ENCODE measurements around the gene RNLS.

The RNLS gene

DNA sequence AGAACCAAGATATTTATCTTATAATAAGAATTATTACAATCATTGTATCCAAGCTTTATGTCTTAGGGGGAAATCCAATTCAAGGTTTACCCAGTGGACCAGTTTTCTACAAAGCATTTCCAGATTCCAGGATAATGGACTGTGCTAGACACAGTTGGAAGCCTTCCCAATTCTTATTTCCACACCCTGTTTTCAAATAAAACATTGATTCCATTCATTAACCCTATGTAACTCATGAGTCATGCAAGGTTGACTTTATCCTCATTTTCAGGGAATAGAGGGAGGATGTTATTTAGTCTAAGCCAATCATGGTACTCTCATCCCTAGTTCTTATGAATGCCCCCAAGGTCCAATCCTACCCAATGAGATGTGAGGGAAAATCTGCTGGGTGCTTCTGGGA lies 145.7 kb downstream of the RNLS start:
- TF ChIP-seq FOXP2 (optimal IDR thresholded peaks at IDR 0.05; ENCODE audit: borderline replicate concordance, extremely low read depth, extremely low read length, insufficient read depth) (no peak), TAF1 (IDR thresholded peaks at IDR 0.05; ENCODE audit: borderline replicate concordance, insufficient read depth, low read length) (no peak), SIN3A (IDR thresholded peaks at IDR 0.05; ENCODE audit: borderline replicate concordance, insufficient read depth, low read length) (no peak), POLR2AphosphoS5 (IDR thresholded peaks at IDR 0.05; ENCODE audit: low read depth, low read length) (no peak)
- TF ChIP-seq, protein P1, sequence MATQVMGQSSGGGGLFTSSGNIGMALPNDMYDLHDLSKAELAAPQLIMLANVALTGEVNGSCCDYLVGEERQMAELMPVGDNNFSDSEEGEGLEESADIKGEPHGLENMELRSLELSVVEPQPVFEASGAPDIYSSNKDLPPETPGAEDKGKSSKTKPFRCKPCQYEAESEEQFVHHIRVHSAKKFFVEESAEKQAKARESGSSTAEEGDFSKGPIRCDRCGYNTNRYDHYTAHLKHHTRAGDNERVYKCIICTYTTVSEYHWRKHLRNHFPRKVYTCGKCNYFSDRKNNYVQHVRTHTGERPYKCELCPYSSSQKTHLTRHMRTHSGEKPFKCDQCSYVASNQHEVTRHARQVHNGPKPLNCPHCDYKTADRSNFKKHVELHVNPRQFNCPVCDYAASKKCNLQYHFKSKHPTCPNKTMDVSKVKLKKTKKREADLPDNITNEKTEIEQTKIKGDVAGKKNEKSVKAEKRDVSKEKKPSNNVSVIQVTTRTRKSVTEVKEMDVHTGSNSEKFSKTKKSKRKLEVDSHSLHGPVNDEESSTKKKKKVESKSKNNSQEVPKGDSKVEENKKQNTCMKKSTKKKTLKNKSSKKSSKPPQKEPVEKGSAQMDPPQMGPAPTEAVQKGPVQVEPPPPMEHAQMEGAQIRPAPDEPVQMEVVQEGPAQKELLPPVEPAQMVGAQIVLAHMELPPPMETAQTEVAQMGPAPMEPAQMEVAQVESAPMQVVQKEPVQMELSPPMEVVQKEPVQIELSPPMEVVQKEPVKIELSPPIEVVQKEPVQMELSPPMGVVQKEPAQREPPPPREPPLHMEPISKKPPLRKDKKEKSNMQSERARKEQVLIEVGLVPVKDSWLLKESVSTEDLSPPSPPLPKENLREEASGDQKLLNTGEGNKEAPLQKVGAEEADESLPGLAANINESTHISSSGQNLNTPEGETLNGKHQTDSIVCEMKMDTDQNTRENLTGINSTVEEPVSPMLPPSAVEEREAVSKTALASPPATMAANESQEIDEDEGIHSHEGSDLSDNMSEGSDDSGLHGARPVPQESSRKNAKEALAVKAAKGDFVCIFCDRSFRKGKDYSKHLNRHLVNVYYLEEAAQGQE (IDR thresholded peaks at IDR 0.05; ENCODE audit: insufficient read depth in 1 of 2, low read depth in 2 of 2, low read length in 2 of 2), result no peak

DNA sequence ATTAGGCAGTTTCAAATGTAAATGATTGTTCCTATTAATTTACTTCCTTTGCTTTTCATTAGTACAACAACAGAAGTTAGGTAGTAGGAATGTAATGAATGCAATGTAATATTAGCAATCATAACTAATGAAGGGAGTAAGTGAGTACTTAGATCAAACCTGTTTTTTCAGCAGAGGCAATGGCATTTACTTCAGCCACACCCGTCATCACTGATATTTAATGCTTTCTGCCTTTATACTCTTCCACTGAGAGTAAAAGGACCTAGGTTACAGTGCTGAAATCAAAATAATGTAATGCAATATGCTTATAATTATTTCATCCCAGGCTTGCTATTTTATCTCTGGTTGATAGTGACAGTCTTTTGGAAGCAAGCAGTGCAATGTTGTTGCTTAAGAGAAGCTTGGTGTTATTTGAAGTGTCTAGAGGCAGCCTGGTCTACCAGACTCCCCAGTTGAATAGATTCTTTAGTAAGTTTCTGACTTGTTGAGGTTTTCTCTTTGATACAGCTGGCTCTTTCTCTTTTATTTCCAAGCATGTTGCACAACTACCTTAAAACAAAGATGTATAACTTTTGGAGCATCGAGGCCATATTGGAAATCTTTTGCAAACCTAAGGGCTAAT lies 149.4 kb downstream of the RNLS start:
- no peak for TF ChIP-seq TAF1 (IDR thresholded peaks at IDR 0.05; ENCODE audit: borderline replicate concordance, insufficient read depth, low read length)
- no peak for TF ChIP-seq SIN3A (IDR thresholded peaks at IDR 0.05; ENCODE audit: borderline replicate concordance, insufficient read depth, low read length)
- TF ChIP-seq POLR2AphosphoS5 (IDR thresholded peaks at IDR 0.05; ENCODE audit: low read depth, low read length), result no peak
- no peak for TF ChIP-seq FOXP2 (optimal IDR thresholded peaks at IDR 0.05; ENCODE audit: borderline replicate concordance, extremely low read depth, extremely low read length, insufficient read depth)
- TF ChIP-seq, protein P1 (IDR thresholded peaks at IDR 0.05; ENCODE audit: insufficient read depth in 1 of 2, low read depth in 2 of 2, low read length in 2 of 2), result no peak

DNA sequence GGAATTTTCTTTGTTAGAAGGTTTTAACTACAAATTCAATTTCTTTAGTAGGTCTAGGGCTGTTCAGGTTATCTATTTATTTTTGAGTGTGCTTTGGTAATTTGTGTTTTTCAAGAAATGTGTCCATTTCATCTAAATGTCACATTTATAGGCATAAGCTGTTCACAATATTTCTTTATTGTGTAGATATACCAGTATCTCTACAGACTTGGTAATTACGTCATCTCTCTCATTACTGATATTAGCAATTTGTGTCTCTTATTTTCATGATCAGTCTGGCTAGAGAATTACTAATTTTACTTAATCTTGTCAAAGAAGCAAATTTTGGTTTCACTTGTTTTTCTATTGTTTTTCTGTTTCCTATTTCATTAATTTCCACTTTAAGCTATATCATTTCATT lies 152.0 kb downstream of the RNLS start:
- no peak for TF ChIP-seq SIN3A (IDR thresholded peaks at IDR 0.05; ENCODE audit: borderline replicate concordance, insufficient read depth, low read length)
- no peak for TF ChIP-seq POLR2AphosphoS5 (IDR thresholded peaks at IDR 0.05; ENCODE audit: low read depth, low read length)
- TF ChIP-seq TAF1 (IDR thresholded peaks at IDR 0.05; ENCODE audit: borderline replicate concordance, insufficient read depth, low read length), result no peak
- TF ChIP-seq, protein P1 (IDR thresholded peaks at IDR 0.05; ENCODE audit: insufficient read depth in 1 of 2, low read depth in 2 of 2, low read length in 2 of 2), result no peak
- no peak for TF ChIP-seq FOXP2 (optimal IDR thresholded peaks at IDR 0.05; ENCODE audit: borderline replicate concordance, extremely low read depth, extremely low read length, insufficient read depth)

DNA sequence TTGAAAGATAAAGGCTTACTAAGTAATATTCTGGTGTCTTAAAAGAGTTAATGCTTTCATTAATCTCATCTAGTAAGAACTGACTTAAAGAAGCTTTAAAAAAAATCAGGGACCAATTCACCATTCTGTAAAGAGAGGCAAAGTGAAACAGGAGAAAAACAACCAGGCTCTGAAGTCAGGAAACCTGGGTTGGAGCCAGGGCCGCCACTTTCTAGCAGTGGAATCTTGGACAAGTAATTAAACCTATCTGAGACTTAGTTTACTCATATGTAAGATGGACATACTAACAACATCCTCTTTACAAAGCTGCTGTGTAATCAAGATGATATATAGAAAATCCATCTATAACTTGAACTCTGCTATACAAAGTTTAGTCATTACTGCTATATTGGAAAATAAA lies 154.1 kb downstream of the RNLS start:
- TF ChIP-seq SIN3A (IDR thresholded peaks at IDR 0.05; ENCODE audit: borderline replicate concordance, insufficient read depth, low read length) (no peak), TAF1 (IDR thresholded peaks at IDR 0.05; ENCODE audit: borderline replicate concordance, insufficient read depth, low read length) (no peak), POLR2AphosphoS5 (IDR thresholded peaks at IDR 0.05; ENCODE audit: low read depth, low read length) (no peak), FOXP2 (optimal IDR thresholded peaks at IDR 0.05; ENCODE audit: borderline replicate concordance, extremely low read depth, extremely low read length, insufficient read depth) (no peak)
- TF ChIP-seq, protein P1 (IDR thresholded peaks at IDR 0.05; ENCODE audit: insufficient read depth in 1 of 2, low read depth in 2 of 2, low read length in 2 of 2), result no peak

All from PFSK-1 (cell line).